Lower lobe of right lung (tissue), 2 donors: ENCODE measurements around the gene AGAP2. TPM values are rescaled to one million over a fixed set of nuclear protein-coding genes. Genes with fewer than 3 reads are reported as not detected.

Experiments used
- ATAC-seq, 2 donors: fragments of 200-7000 bp; cut with Tn5 transposase; one replicate each; pipeline ENCODE4 v1.9.1; 2020 to 2022; ENCODE audit warnings: mild to moderate bottlenecking in 2 of 2, moderate library complexity in 2 of 2
- DNase-seq: peaks from one replicate; pipeline ENCODE4 v3.0.0-alpha.2; 2020
- H3K27ac ChIP-seq: fragments of 200-600 bp; one replicate; pipeline ENCODE4 v1.8.0; 2022
- H3K27me3 ChIP-seq: fragments of 200-600 bp; one replicate; pipeline ENCODE4 v1.8.0; 2022; ENCODE audit warnings: low read depth
- H3K36me3 ChIP-seq: fragments of 200-600 bp; one replicate; pipeline ENCODE4 v1.8.0; 2022; ENCODE audit warnings: mild to moderate bottlenecking
- H3K4me1 ChIP-seq: fragments of 200-600 bp; one replicate; pipeline ENCODE4 v1.8.0; 2022
- H3K4me3 ChIP-seq: fragments of 200-600 bp; one replicate; pipeline ENCODE4 v1.8.0; 2022; ENCODE audit warnings: mild to moderate bottlenecking
- H3K9me3 ChIP-seq: fragments of 200-600 bp; one replicate; pipeline ENCODE4 v1.8.0; 2022
- CTCF ChIP-seq: fragments of 200-600 bp; IDR thresholded peaks from one replicate; pipeline ENCODE4 v1.8.0; 2022; ENCODE audit warnings: antibody characterized with exemption, mild to moderate bottlenecking
- intact Hi-C: fragments of 100-400 bp; cut with DNase I; formaldehyde crosslinking; loops from one replicate; pipeline ENCODE4 v1.11.0; 2022
- total RNA-seq: library from RNA; stranded (reverse); fragmentation: NEBNext Ultra II Directional; extraction: Animal tissue kit (Norgen Biotek cat#: 25700); gene quantifications from one replicate; pipeline ENCODE4 v1.2.1, GENCODE V29; 2021
- donor health status: DM: no; HTN: yes; CAD: no; lungs with severe emphysema.

Gene AGAP2
- total RNA-seq, 1 donor from 2014 or later, result 5.7 TPM

- H3K36me3 ChIP-seq, result peaks cover 8% of the 10 kb centered on the region
- peaks cover 7% of the 10 kb centered on the region for H3K27me3 ChIP-seq
- H3K4me1 ChIP-seq, result peaks cover 8% of the 10 kb centered on the region
- DNase-seq (no peak), ATAC-seq (peak; percentile 1 to 28)
- intact Hi-C loops, result no loop called here
- H3K27ac ChIP-seq, result no peak overlapping the region
- no peaks in the 10 kb centered on the region for H3K9me3 ChIP-seq
- H3K4me3 ChIP-seq, result no peak overlapping the region
- no peak for TF ChIP-seq CTCF
These were observed 10.7 kb downstream of the AGAP2 start for GRCh38 chr12:57727758-57728395.

- Histone ChIP-seq H3K4me1 (peaks cover 8% of the 10 kb centered on the region), H3K27ac (peak overlapping the region; percentile 60), H3K9me3 (no peaks in the 10 kb centered on the region), H3K27me3 (peaks cover 4% of the 10 kb centered on the region), H3K4me3 (peak overlapping the region; percentile 75), H3K36me3 (peaks cover 6% of the 10 kb centered on the region)
- ATAC-seq (peak; percentile 29 to 54), DNase-seq (peak; percentile 66)
- intact Hi-C loops, result no loop called here
- peak; percentile 41 for TF ChIP-seq CTCF
These were observed 11.4 kb downstream of the AGAP2 start for GRCh38 chr12:57726884-57727757.

GRCh38 chr12:57726151-57726883 is 12.2 kb downstream of the AGAP2 start:
- Histone ChIP-seq H3K4me1 (peaks cover 8% of the 10 kb centered on the region), H3K4me3 (peak overlapping the region; percentile 75), H3K36me3 (peaks cover 9% of the 10 kb centered on the region), H3K9me3 (no peaks in the 10 kb centered on the region), H3K27ac (peak overlapping the region; percentile 60), H3K27me3 (peaks cover 4% of the 10 kb centered on the region)
- ATAC-seq (peak; percentile 86 to 87), DNase-seq (peak; percentile 84)
- intact Hi-C loops, result no loop called here
- TF ChIP-seq CTCF, result peak; percentile 77

- TF ChIP-seq CTCF, result no peak
- peaks cover 1% of the 10 kb centered on the region for H3K27me3 ChIP-seq
- peak overlapping the region; percentile 75 for H3K4me3 ChIP-seq
- H3K4me1 ChIP-seq, result peaks cover 8% of the 10 kb centered on the region
- H3K36me3 ChIP-seq, result peaks cover 13% of the 10 kb centered on the region
- peak overlapping the region; percentile 60 for H3K27ac ChIP-seq
- DNase-seq (no peak), ATAC-seq (no peak)
- no peaks in the 10 kb centered on the region for H3K9me3 ChIP-seq
- intact Hi-C loops, result no loop called here
These were observed 12.7 kb downstream of the AGAP2 start for GRCh38 chr12:57725851-57726150.

GRCh38 chr12:57724936-57725740 is 13.4 kb downstream of the AGAP2 start:
- Histone ChIP-seq H3K27me3 (no peaks in the 10 kb centered on the region), H3K4me3 (no peak overlapping the region), H3K9me3 (no peaks in the 10 kb centered on the region), H3K27ac (no peak overlapping the region), H3K36me3 (peaks cover 20% of the 10 kb centered on the region), H3K4me1 (peaks cover 8% of the 10 kb centered on the region)
- no peak for TF ChIP-seq CTCF
- DNase-seq (no peak), ATAC-seq (no peak)
- intact Hi-C loops, result no loop called here
